Fibroblast of lung (primary cell): ENCODE results near the gene NUDT5.

ENCODE experiments used
- EZH2 ChIP-seq: IDR thresholded peaks from 2 replicates; pipeline ENCODE4 v1.5.1; 2012; ENCODE audit warnings: low read length, control low read depth, mild to moderate bottlenecking; ENCODE audit errors: missing control alignments
- TF ChIP-seq, protein P1 (sequence below), 2 donors: IDR thresholded peaks in 1 of 2; conservative IDR thresholded peaks in 1 of 2; 1 replicate in 1 of 2; 2 replicates in 1 of 2; pipeline ENCODE4 v1.5.1; 2011 to 2012; ENCODE audit warnings: low read length in 2 of 2, control low read depth in 1 of 2, inconsistent platforms in 1 of 2, low read depth in 1 of 2, mild to moderate bottlenecking in 1 of 2

DNA sequence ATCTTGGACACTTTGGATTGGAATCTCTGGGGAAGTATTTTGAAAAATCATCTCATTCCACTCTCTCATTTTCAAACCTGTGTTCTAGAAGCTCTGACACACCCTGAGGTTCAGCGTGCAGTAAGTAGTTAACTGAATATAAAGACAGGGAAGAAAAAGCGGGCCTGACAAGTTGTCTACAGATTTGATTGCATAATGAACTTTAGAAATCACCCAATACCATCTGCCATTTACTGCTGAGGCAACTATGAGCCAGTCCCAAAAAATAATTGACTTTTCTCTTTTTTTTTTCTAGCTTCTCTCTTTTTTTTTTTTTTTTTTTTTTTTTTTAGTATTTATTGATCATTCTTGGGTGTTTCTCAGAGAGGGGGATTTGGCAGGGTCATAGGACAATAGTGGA lies 29.8 kb upstream of the NUDT5 start:
- TF ChIP-seq, protein P1, sequence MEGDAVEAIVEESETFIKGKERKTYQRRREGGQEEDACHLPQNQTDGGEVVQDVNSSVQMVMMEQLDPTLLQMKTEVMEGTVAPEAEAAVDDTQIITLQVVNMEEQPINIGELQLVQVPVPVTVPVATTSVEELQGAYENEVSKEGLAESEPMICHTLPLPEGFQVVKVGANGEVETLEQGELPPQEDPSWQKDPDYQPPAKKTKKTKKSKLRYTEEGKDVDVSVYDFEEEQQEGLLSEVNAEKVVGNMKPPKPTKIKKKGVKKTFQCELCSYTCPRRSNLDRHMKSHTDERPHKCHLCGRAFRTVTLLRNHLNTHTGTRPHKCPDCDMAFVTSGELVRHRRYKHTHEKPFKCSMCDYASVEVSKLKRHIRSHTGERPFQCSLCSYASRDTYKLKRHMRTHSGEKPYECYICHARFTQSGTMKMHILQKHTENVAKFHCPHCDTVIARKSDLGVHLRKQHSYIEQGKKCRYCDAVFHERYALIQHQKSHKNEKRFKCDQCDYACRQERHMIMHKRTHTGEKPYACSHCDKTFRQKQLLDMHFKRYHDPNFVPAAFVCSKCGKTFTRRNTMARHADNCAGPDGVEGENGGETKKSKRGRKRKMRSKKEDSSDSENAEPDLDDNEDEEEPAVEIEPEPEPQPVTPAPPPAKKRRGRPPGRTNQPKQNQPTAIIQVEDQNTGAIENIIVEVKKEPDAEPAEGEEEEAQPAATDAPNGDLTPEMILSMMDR (conservative IDR thresholded peaks at IDR 0.05 in 1 of 2, IDR thresholded peaks at IDR 0.05 in 1 of 2; ENCODE audit: low read depth in 1 of 2, low read length in 2 of 2) = no peak
- TF ChIP-seq EZH2 = no peak
